GM21390 (cell line): ENCODE data around the gene SCGB3A1.

Experiments
- ATAC-seq: cut with Tn5 transposase; IDR thresholded peaks from one replicate; pipeline ENCODE4 v1.9.1; 2021; ENCODE audit not compliant: unreplicated experiment

The SCGB3A1 gene

DNA sequence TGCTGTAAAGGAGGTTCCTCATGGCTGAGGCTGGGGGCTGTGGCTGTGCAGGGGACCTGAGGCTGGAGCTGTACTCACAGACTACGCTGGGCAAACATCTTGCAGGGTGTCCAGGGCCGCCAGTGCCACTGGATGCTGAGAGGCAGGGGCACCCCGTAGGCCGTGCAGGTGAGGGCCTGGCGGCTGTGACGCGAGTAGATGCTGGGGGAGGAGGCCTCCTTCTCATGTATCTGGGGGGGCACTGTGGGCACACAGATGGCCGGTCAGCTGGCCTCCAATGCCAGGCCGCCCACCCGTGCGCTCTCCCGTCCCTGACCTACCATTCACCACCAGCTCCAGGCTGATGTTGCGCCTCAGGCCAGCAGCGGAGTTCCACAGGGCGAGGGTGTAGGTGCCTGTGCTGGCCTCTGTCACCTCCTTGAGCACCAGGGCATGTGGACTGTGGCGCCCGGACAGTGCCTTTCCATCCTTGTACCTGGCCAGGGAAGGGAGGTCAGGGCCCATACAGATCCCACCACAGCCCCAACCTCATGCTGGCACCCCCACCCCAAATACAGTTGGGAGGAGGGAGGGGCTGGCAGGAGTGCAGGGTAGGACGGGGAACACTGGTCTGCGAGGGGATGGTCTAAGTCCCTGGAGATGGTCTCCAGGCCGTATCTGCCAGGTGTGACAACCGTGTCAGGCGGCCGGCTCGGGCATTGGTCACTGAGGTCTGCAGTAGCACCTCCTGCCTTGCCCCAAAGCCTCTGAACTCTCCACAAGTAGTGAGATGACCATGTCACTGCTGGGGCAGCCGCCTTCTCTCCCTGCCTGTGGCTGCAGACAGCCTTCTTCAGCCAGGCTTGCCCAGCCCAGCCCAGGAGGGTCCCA, 34.7 kb upstream of the SCGB3A1 start:
- ATAC-seq: no peak

GRCh38 chr5:180625125-180625790, 34.0 kb upstream of the SCGB3A1 start:
- no peak for ATAC-seq

DNA sequence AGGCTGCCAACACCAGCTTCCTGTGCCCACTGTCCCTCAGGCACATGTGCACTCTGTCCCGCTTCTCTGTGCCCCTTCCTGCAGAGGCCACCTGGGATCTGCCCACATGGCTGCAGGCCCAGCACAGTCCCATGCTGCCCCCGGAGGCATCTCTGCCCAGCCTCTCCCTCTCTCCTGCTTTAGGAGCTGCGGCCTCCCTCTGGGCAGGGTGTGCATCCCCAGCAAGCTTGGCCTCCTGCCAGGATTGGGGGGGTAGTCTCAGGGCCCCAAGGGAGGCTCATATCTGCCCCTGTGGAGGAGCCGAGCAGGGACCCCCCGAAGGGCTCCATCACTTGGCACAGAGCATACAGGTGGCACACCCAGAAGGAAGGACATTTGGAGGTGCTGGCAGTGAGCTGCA, 33.3 kb upstream of the SCGB3A1 start:
- no peak for ATAC-seq

GRCh38 chr5:180623844-180624243, 32.5 kb upstream of the SCGB3A1 start:
- no peak for ATAC-seq

GRCh38 chr5:180623411-180623834, 32.1 kb upstream of the SCGB3A1 start:
- no peak for ATAC-seq

- no peak for ATAC-seq
Measured at GRCh38 chr5:180622910-180623309, 31.6 kb upstream of the SCGB3A1 start.

DNA sequence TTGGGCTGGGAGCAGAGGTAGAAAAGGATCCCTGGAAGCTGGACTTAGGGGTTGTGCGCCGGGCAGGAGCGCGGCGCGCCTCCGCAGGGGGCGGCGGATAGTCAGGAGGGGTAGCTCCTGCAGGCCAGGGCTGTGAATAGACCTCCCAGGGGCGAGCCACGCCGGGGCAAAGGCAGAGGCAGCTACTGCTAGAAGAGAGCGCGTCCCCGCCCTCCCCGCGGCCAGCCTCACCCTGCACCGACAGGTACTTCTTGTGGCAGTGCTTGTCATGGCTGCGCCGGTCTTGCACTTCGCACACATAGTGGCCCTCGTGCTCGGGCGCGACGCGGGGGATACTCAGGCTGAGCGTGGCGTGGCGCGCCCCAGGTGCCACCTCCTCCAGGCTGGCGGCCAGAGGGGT, 30.0 kb upstream of the SCGB3A1 start:
- no peak for ATAC-seq

- ATAC-seq: no peak
Measured at GRCh38 chr5:180620014-180620413, 28.7 kb upstream of the SCGB3A1 start.

DNA sequence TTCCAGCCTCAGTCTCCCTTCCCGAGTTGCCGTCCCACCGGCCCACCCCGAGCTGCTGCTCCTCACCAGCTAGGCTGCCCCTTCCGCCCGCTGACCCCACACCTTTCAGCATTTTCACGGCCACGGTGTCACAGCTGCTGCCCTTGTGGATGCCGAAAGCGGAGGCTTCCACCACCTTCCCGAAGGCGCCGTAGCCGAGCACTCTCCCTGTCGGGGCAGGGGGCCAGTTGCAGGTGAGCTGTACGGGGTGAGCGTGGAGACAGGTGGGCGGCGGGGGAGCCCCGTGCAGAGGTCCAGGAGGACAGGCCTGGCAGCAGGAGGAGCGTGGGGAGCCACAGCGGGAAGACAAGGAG, 28.2 kb upstream of the SCGB3A1 start:
- no peak for ATAC-seq

- no peak for ATAC-seq
Measured at GRCh38 chr5:180618829-180619562, 27.7 kb upstream of the SCGB3A1 start.

DNA sequence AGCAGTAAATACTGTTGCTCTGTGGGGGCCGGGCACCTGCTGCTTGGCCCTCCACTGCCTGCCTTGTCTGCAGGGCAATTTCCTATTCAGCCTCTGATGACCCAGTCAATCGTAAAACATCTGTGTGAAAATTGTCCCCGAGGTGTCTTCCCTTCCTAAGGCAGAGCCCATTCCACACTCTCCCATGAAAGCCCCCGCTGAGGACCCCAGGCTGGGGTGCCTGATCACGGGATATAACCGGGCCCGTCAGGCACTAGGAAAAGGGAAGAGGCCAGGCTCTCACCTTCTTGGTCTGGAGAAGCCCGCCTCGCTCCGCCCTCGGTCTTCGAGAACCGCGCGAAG, 27.2 kb upstream of the SCGB3A1 start:
- no peak for ATAC-seq

- ATAC-seq: no peak
Measured at GRCh38 chr5:180613814-180614188, 22.5 kb upstream of the SCGB3A1 start.

GRCh38 chr5:180613188-180613813, 22.0 kb upstream of the SCGB3A1 start:
- ATAC-seq: no peak

DNA sequence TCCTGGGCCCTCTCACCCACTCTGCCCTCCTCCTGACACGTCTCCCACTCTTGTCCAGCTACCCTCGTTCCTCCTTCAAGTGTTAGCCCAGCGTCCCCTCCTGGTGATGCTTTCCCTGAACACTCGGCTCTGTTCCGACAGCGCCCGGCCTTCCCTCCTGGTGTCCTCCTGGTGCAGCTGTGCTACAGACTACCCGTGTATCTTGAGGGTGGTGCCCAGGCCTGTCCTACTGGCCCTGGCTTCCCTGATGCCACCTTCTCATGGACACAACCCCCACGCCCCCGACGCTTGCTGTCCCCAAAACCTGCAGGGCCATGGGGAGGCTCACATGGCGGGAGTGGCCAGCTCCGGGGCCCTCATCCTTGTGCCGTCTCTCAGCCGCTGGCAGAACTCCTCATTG, 21.4 kb upstream of the SCGB3A1 start:
- no peak for ATAC-seq

GRCh38 chr5:180611140-180611850, 20.0 kb upstream of the SCGB3A1 start:
- no peak for ATAC-seq

GRCh38 chr5:180609817-180610550, 18.7 kb upstream of the SCGB3A1 start:
- no peak for ATAC-seq

- no peak for ATAC-seq
Measured at GRCh38 chr5:180609386-180609785, 18.1 kb upstream of the SCGB3A1 start.

DNA sequence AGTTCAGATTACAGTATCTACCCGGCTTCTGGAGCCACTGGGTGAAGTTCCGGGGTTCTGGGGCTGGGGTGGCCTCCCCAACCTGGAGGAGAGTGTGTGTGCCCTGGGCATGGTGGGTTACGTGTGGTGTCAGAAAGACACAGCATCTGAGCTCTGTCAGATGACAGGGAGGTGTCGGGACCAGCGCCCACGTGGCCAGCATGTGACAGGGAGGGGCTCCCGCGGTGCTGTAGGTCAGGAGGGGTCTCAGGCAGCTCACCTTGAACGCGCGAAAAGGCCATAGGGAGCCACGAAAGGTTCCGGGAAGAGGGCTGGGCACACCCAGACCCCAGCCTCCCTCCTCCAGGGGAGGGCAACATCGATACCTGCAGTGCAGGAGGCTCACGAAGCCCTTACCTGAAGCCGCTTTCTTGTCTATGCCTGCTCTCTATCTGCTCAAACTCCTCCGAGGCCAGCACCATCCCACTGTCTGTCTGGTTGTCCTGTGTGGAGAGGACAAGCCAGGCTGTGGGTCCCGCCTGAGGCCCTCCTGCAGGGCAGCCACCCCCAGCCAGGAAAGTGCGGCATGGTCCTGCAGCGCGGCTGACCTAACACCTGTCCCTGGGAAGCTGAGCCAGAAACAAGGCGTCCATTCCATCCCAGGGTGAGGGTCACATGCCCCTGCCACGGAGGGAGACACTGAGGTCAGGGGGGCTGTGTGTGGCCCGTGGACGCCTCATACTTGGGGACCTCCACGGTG, 17.4 kb upstream of the SCGB3A1 start:
- ATAC-seq: no peak

- ATAC-seq: no peak
Measured at GRCh38 chr5:180607861-180608571, 16.7 kb upstream of the SCGB3A1 start.
